ENCODE measurements around the gene INPP5A.
"Not testable (repeated sequence)": the region's sequence is repeated elsewhere in the genome, so short reads cannot be mapped to it uniquely, and the experiment has no call there.

The INPP5A gene

DNA sequence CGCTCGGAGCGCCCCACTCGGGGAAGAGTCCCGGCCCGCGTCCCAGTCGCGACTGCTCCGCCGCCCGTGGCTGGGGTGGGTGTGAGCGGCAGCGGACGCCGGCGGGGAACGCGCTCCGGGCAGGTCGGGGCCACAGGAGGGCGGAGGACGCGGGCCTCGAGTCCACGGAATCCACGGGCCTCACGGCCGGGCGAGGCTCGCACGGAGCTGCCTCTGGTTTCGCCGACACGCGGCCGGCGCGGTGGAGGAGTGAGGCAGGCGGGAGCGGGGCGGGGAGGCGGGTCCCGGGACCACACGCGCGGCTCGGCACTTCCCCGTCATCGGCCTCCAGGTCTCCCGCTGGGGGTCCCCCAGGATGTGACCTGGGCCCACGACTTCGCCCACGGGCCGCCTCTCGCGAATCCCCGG, 248.9 kb downstream of the INPP5A start:
- FAIRE-seq = no peak

DNA sequence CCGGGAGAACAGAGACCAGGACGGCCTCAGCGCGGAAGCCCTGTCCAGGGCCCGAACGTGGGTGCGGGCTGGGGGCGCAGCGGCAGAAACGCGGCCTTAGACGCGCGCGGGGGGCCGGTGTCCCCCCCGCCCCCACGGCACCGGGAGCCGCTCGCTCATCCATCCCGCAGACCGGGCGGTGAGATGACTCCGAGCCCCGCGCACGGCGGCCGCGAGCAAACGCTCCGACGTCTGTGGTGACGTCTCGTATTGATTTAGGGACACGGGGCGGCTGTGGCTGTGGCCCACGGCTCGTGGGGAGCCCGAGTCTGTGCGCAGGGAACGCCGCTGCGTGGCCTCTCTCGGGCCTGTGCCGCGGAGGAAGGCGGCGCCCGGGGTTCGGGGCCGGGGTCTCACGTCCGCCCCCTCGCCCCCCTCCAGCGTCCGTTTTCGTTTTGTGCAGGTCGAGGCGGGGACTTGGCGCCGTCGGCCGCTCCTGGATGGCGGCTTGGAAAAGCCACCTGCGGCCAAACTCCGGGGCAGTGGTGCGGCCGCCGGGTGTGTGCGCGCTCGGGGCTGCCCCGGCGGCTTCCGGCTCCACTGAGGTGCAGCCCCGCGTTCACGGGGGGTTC, 249.4 kb downstream of the INPP5A start:
- DNase-seq (ENCODE audit: insufficient read length, low spot score) (no peak), FAIRE-seq (no peak)
- TF ChIP-seq POLR2A (IDR thresholded peaks at IDR 0.05; ENCODE audit: low read depth, low read length) = no peak

More for the DNA sequence above, 248.9 kb downstream of the INPP5A start:
- DNase-seq (ENCODE audit: insufficient read length, low spot score) = no peak
- TF ChIP-seq POLR2A (IDR thresholded peaks at IDR 0.05; ENCODE audit: low read depth, low read length) = no peak

DNA sequence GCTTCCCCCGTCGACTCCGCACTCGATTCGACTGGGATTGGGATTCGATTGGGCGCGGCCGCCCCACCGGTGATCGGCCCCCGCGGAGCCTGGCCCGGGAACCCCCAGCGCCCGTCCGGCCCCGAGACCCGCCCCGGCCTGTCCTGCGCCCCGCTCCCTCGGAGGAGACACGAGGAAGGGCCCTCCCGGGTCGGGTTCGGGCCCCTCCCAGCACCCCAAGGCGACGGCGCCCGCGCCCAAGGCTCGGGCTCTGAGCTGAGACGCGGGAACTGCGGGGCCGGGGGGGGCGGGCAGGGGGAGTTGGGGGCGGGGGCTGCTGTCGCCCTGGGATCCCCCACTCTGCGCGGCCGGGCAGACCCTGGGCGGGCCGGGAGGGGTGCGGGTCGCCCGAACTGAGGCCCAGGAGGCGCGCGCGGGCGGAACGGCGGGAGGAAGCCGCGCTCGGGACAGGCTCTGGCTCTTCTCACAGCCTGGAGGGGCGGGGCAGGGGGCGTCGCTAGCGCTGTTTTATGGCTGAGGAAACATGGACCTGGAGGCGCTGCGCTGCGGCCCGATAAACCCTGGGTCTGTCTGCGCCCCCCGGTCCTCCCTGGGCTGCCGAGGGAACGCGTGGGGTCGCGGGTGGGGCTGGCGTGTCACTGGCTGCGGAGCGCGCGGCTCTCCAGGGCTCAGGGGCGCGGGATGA, 250.1 kb downstream of the INPP5A start:
- FAIRE-seq = no peak
- DNase-seq (ENCODE audit: insufficient read length, low spot score) = no peak
- TF ChIP-seq POLR2A (IDR thresholded peaks at IDR 0.05; ENCODE audit: low read depth, low read length) = no peak

DNA sequence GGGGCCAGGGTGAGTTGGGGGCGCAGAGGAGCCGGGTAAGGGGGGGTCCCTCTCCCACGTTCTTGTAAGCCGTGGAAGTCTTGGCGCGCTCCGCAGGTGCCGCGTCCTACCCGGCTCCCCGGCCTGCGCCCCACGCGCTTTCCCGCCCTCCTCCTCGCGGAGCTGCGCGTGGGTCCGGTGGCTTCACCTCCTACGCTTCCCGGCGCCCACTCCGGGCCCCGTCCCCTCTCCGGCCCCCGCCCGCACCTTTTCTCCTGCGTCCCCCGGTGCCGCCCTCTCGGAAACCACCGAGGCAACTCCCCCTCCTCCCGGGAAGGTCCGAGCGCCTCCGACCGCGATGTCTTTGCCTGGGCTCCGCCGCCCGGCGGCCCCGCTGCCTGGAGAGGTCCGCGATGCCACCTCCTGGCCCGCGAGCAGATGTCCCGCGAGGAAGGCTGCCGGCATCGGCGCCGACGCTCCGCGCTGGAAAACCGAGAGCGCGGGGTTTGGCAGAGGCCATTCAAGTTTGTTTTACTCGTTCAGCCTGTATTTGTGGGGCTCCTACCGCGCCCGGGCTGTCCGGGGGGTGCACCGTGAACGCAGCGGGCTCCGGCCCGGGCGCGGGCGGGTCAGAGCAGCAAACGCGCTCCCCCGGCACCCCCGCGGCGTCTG, 250.7 kb downstream of the INPP5A start:
- no peak for TF ChIP-seq POLR2A (IDR thresholded peaks at IDR 0.05; ENCODE audit: low read depth, low read length)
- FAIRE-seq (no peak), DNase-seq (ENCODE audit: insufficient read length, low spot score) (no peak)

DNA sequence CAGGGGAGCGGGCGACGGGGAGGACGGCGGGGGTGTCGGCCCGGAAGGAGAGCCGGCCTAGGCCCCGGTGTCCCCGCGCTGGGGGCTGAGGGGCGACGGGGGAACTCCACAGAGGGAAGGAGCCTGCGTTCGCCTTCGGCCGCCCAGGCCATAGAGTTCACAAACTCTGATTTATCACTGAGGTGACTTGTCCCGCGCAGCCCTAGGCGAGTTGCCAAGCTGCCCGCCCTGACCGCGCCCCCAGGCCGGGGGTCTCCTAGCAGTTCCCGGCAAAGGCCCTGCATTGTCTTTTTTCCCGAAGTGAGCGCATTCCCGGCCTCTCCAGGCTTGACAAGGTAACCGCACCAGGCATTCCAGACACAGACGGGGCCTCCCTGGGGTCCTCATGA, 251.2 kb downstream of the INPP5A start:
- no peak for DNase-seq (ENCODE audit: insufficient read length, low spot score)
- no peak for FAIRE-seq
- no peak for TF ChIP-seq POLR2A (IDR thresholded peaks at IDR 0.05; ENCODE audit: low read depth, low read length)

DNA sequence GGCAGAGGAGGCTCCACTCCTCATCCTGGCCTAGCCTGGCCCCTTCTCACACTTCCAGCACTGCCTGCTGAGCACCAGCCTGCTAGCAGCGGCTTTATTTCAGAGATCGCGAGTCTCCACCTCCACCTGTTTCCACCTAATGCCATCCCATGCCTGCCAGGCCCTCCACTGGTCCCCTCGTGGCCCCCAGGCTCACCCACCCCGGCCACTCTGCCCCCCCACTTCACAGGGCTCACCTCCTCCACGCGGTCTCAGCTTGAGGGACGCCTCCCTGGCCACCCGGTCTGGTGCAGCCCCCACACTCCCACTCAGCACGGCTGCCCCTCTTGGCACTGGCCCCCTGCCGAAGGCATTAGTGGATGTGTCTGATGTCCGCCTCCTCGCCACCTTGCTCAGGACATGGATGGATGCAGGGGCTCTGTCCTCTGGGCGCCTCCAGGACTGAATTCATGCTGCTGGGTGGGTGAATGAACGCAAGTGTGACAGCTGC, 252.1 kb downstream of the INPP5A start:
- no peak for DNase-seq (ENCODE audit: insufficient read length, low spot score)
- FAIRE-seq = no peak

DNA sequence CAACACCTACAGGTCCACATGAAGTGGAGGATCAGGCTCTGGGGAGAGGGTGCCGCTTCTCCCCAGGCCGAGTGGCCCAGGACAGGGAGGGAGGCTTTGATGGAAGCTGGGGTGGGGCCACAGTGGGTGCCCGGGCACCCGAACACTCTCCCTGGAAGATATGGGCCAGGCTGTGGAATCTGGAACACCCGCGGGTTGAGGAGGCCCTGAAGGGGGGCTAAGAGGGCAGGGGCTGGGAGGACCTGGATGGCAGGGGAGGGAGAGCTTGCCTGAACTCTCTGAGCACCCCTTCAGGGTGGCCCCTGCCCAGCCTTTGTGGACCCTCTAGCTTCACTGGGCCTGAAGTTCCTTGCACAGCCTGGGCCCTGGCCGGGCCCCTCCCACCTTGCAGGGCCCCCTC, 252.9 kb downstream of the INPP5A start:
- no peak for TF ChIP-seq POLR2A (IDR thresholded peaks at IDR 0.05; ENCODE audit: low read depth, low read length)
- no peak for DNase-seq (ENCODE audit: insufficient read length, low spot score)
- no peak for FAIRE-seq

More for the DNA sequence above, 252.1 kb downstream of the INPP5A start:
- TF ChIP-seq POLR2A (IDR thresholded peaks at IDR 0.05; ENCODE audit: low read depth, low read length) = no peak

DNA sequence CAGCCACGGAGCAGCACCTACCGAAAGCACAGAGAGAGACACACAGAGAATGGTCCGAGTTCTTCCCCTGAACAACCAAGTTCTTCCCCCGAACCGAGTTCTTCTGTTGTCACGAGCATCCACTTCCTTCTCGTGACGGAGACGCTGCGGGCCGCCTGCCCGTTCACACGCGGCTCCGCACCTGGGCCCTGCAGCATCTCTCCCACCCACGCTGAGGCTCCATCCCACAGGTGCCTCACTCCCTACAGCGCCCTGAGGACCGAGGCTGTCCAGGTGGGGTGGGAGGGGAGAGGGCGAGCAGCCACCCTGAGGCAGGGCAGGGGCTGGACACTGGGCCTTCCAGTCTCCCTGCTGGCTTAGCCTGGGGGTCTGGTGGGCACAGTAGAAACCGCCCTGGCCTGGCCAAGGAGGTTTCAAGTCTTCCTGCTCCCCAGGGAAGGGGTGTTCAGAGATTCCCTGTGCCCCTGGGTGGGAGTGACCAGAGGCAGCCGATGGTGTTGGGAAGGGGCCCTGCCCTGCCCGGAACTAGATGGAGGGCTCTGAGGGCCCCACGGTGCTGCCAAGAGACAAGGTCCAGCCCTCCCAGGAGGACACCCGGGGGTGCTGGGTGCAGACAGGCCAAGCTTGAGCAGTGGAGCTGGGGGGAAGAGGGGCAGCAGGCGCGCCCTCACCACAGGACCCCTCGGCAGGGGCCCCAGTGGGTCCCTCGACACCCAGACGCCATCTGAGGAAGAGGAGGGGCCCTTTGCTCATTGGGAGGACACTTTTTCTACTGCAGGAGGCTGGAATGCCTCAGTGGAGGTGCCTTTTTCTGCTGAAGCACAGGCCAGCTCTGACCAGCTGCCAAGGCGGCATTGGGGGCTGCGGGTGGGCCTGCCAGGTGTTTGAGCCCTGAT, 253.6 kb downstream of the INPP5A start:
- no peak for DNase-seq (ENCODE audit: insufficient read length, low spot score)
- no peak for FAIRE-seq
- no peak for TF ChIP-seq POLR2A (IDR thresholded peaks at IDR 0.05; ENCODE audit: low read depth, low read length)

DNA sequence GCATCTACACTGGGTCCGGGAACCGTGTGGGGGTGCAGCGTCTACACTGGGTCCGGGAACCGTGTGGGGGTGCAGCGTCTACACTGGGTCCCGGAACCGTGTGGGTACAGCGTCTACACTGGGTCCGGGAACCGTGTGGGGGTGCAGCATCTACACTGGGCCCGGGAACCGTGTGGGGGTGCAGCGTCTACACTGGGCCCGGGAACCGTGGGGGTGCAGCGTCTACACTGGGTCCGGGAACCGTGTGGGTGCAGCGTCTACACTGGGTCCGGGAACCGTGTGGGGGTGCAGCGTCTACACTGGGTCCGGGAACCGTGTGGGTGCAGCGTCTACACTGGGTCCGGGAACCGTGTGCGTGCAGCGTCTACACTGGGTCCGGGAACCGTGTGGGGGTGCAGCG, 254.5 kb downstream of the INPP5A start:
- not testable (repeated sequence) for FAIRE-seq; DNase-seq (ENCODE audit: insufficient read length, low spot score)

DNA sequence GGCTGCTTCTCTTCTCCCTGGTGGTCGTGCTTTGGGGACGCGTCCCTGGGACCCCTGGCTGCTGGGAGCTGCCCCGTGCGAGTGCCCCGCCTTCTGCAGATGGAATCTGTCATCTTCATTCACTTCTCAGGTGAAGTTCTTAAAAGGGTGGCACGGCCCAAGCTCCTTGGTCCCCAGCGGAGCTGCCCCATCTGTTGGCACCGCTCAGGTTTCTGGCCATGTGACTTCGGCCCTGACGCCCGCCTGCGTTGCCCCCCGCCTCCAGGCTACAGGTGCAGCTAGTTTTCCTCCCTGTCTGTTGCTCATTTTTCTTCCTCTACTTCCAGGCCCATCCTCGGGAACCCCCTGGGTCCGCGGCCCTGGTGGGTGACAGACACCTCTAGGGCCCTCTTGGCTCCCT, 255.2 kb downstream of the INPP5A start:
- no peak for TF ChIP-seq POLR2A (IDR thresholded peaks at IDR 0.05; ENCODE audit: low read depth, low read length)
- DNase-seq (ENCODE audit: insufficient read length, low spot score) (no peak), FAIRE-seq (no peak)

DNA sequence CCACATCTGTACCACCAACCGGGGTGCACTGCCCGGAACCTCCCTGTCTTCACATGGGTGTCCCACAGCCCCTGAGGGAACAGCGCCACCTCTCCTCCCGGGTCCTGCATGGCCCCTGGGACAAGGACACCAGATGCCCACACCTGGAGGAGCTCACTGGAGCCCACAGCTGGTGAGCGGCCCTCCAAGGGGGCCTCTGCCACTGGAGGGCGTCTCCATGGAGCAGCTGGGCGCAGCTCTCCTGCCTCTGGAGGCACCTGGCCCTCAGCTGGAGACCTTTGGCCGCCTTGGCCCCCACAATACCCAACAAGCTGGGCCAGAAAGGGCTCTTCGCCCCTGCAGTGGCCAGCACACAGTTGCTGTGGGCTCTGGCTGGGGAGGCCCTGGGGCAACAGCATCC, 255.6 kb downstream of the INPP5A start:
- FAIRE-seq (no peak), DNase-seq (ENCODE audit: insufficient read length, low spot score) (no peak)
- TF ChIP-seq POLR2A (IDR thresholded peaks at IDR 0.05; ENCODE audit: low read depth, low read length) = no peak

DNA sequence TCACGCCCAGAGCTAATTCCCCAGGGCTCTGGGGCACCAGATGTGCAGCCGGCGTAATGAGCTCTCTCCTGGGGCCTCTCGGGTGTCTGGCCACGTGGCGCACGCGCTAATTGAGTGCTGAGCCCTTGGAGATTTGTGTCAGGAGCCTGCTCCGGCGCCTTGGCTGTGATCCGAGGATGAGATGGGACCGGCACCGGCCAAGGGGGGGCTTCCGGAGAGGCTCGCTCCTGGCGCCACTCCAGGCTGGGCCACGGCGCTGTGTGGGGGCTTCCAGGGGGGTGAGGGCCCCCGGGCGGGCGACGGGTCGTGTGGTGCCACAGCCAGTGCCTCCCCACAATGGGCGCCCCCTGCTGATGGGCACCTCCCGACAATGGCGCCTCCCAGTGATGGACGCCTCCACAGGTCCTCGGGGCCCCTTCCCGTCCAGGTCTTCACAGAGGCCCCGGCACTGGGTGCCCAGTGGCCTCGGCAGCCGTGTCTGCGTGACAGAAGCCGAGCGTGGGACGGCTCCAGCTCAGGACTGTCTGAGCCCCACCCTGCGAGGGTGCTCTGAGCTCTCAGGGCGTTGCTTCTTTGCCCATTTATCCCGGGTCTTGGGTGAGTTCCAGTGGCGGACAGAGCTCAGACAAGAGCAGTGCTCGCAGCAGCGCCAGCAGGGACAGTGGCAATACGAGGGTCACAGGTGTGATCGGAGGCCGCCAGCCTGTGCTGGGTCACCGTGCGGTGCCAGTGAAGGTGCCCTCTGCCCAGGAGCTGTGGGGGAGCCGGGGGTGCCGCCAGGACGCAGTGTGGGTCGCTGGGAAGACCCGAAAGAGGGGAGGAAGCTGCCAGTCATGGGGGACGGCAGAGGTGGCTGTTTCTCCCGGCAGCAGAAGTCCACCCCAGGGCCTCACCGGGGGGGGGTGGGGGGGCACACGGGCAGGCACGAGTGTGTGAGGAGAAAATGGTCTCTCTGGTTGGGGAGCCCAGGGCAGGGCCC, 256.6 kb downstream of the INPP5A start:
- DNase-seq (ENCODE audit: insufficient read length, low spot score) = no peak
- FAIRE-seq = no peak
- no peak for TF ChIP-seq POLR2A (IDR thresholded peaks at IDR 0.05; ENCODE audit: low read depth, low read length)

DNA sequence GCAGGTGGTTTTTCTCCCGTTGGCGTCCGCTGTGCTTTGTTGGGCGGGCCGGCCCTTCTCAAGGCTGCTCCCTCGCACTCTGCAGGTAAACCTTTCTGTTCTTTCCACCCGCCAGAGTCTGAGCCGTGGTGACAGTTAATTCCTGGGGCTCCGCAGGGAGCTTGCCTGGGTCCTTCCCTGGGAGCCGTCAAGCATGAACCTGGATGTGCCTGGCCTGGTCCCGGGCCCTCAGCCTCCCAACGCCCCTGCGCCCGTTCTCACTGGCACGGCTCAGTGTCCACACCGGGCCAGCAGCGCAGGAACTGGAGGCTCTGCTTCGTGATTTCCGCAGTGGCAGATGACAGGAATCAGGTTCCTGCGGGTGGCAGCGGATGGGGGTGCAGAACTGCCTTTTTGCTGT, 259.3 kb downstream of the INPP5A start:
- no peak for DNase-seq (ENCODE audit: insufficient read length, low spot score)
- no peak for TF ChIP-seq POLR2A (IDR thresholded peaks at IDR 0.05; ENCODE audit: low read depth, low read length)
- FAIRE-seq = no peak

DNA sequence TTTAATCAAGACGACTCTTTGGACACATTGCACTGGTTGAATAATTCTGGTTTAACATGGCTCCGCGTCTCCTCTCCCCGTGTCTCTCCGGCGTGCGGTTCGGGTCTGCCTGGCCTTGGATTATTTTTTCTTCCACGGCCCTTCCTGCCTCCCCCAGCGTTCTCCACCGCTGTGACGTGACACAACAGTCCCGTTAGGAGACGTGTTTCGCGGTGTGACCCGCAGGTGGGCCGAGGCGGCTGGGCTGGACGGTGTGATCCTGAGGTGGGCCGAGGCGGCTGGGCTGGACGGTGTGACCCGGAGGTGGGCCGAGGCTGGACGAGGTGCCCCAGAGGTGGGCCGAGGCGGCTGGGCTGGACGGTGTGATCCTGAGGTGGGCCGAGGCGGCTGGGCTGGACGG, 260.4 kb downstream of the INPP5A start:
- FAIRE-seq; DNase-seq (ENCODE audit: insufficient read length, low spot score): not testable (repeated sequence)

All from H54 (cell line).